Measurements from ENCODE around the gene RBM6.

DNA sequence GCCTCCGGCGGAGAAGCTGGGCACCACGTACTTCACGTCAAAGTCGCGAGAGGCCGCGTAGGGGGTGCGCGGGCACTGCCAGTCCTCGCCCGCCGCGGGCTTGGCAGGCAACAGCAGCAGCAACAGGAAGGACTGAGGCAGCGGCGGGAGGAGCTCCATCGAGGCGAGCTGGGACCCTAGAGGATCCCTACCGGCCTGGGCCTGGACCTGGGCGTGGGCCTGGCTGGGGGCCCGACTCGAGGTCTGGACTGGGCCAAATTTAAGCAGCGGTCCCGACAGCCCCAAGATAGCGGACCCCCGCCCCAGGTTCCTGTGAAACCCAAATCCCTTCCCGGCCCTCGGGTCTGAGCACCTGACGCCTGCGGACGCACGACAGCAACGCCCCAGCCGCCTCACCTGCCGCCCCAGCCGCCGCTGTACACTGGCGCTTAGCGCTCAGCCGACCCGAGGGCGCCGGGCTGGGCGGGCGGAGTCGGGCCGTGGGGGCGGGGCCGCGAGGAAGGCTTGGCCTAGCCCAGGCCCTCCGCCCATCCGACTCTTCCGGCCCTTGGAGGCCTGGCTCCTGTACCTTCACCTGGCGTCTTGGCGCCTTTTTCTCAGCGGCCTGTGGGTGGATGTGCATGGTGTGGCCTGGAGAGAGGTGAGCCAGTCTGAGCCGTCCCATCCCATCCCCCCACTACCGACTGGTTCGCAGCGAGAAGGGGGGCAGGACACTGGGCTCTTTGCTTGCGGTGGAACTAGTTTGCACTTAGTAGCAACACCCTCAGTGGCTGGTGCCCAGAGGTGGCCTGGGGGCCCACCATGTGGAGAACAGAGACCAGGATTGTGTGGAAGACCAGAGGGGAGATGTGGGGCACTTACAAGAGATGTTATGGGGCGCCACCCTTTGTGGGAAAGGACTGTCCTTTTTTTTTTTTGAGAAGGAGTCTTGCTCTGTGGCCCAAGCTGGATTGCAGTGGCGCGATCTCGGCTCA is 36.2 kb upstream of the RBM6 start, which contains the start of gene MST1R:
- TF ChIP-seq, protein P1, sequence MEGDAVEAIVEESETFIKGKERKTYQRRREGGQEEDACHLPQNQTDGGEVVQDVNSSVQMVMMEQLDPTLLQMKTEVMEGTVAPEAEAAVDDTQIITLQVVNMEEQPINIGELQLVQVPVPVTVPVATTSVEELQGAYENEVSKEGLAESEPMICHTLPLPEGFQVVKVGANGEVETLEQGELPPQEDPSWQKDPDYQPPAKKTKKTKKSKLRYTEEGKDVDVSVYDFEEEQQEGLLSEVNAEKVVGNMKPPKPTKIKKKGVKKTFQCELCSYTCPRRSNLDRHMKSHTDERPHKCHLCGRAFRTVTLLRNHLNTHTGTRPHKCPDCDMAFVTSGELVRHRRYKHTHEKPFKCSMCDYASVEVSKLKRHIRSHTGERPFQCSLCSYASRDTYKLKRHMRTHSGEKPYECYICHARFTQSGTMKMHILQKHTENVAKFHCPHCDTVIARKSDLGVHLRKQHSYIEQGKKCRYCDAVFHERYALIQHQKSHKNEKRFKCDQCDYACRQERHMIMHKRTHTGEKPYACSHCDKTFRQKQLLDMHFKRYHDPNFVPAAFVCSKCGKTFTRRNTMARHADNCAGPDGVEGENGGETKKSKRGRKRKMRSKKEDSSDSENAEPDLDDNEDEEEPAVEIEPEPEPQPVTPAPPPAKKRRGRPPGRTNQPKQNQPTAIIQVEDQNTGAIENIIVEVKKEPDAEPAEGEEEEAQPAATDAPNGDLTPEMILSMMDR (IDR thresholded peaks at IDR 0.05) = no peak
- no peak for TF ChIP-seq POLR2A (IDR thresholded peaks at IDR 0.05)

Measured in adrenal gland (tissue), 5 donors.